WTC11 (cell line): ENCODE measurements around the gene WWOX. TPM values are rescaled to one million over a fixed set of nuclear protein-coding genes. Genes with fewer than 3 reads are reported as not detected.

Experiments used
- ATAC-seq: fragments of 200-7000 bp; cut with Tn5 transposase; 2 replicates; pipeline ENCODE4 v1.10.0; 2021; ENCODE audit warnings: mild to moderate bottlenecking, moderate library complexity
- CTCF ChIA-PET: fragments of 300-600 bp; sonication (Branson Sonifier 250); formaldehyde crosslinking; loops from one replicate; lab custom pipeline; 2021; ENCODE audit warnings: antibody characterized with exemption; lab: Charles Lee
- POLR2A ChIA-PET: fragments of 350-600 bp; sonication (Branson Sonifier 250); formaldehyde crosslinking; loops from one replicate; lab custom pipeline; 2021; ENCODE audit warnings: antibody characterized with exemption; lab: Charles Lee
- DNase-seq: peaks from one replicate; pipeline ENCODE4 v3.0.0; 2021; ENCODE audit warnings: low spot score
- H3K27ac Mint-ChIP-seq: 2 replicates; pipeline ENCODE4 v1.8.0; 2021; ENCODE audit warnings: mixed read lengths
- H3K27me3 Mint-ChIP-seq: 2 replicates; pipeline ENCODE4 v1.8.0; 2021; ENCODE audit warnings: low read depth, mild to moderate bottlenecking, moderate library complexity, mixed read lengths
- H3K36me3 Mint-ChIP-seq: 2 replicates; pipeline ENCODE4 v1.8.0; 2021; ENCODE audit warnings: mixed read lengths
- H3K4me1 Mint-ChIP-seq: 2 replicates; pipeline ENCODE4 v1.8.0; 2022; ENCODE audit warnings: mixed read lengths
- H3K4me3 Mint-ChIP-seq: 2 replicates; pipeline ENCODE4 v1.8.0; 2021; ENCODE audit warnings: mild to moderate bottlenecking, moderate library complexity, mixed read lengths
- H3K9me3 Mint-ChIP-seq: 2 replicates; pipeline ENCODE4 v1.8.0; 2021; ENCODE audit warnings: mixed read lengths
- CBFB ChIP-seq: sonication (generic); formaldehyde crosslinking; IDR thresholded peaks from 2 replicates; pipeline ENCODE4 v1.8.1; 2022; ENCODE audit warnings: mild to moderate bottlenecking, low read depth, missing genetic modification reagents
- CREB1 ChIP-seq: sonication (generic); formaldehyde crosslinking; IDR thresholded peaks from 2 replicates; pipeline ENCODE4 v1.8.0; 2023; ENCODE audit warnings: mild to moderate bottlenecking, missing genetic modification reagents
- ETV6 ChIP-seq: sonication (generic); formaldehyde crosslinking; IDR thresholded peaks from 2 replicates; pipeline ENCODE4 v1.8.1; 2022; ENCODE audit warnings: mild to moderate bottlenecking, missing genetic modification reagents
- IRF2 ChIP-seq: sonication (generic); formaldehyde crosslinking; IDR thresholded peaks from 2 replicates; pipeline ENCODE4 v1.8.0; 2022; ENCODE audit warnings: low read depth, missing genetic modification reagents, borderline replicate concordance
- NFYB ChIP-seq: sonication (generic); formaldehyde crosslinking; conservative IDR thresholded peaks from 2 replicates; pipeline ENCODE4 v1.8.0; 2022; ENCODE audit warnings: low read depth, missing genetic modification reagents
- SOX15 ChIP-seq: fragments of 250-450 bp; sonication (Bioruptor Pico); IDR thresholded peaks from 2 replicates; pipeline ENCODE4 v1.9.0; 2021; ENCODE audit warnings: mild to moderate bottlenecking
- TP53 ChIP-seq: sonication (generic); formaldehyde crosslinking; IDR thresholded peaks from 2 replicates; pipeline ENCODE4 v1.8.1; 2023; ENCODE audit warnings: mild to moderate bottlenecking, missing genetic modification reagents
- ZBTB21 ChIP-seq: sonication (generic); formaldehyde crosslinking; IDR thresholded peaks from 2 replicates; pipeline ENCODE4 v1.8.1; 2023; ENCODE audit warnings: mild to moderate bottlenecking, missing genetic modification reagents, borderline replicate concordance
- ZNF396 ChIP-seq: fragments of 250-450 bp; sonication (Bioruptor Pico); IDR thresholded peaks from 2 replicates; pipeline ENCODE4 v1.8.0; 2021; ENCODE audit warnings: mild to moderate bottlenecking, moderate library complexity, borderline replicate concordance
- ZNF416 ChIP-seq: fragments of 250-450 bp; sonication (Bioruptor Pico); IDR thresholded peaks from 2 replicates; pipeline ENCODE4 v1.9.0; 2021; ENCODE audit warnings: mild to moderate bottlenecking, inconsistent platforms
- total RNA-seq: library from RNA; stranded (reverse); gene quantifications from 3 replicates; pipeline ENCODE4 v1.2.3, GENCODE V29; 2021
- TF ChIP-seq, protein P1 (sequence below): fragments of 250-450 bp; sonication (Bioruptor Pico); IDR thresholded peaks from 2 replicates; pipeline ENCODE4 v1.9.0; 2021; ENCODE audit warnings: mild to moderate bottlenecking, borderline replicate concordance
- TF ChIP-seq, protein P2 (sequence below): sonication (generic); formaldehyde crosslinking; IDR thresholded peaks from 2 replicates; pipeline ENCODE4 v1.8.0; 2023; ENCODE audit warnings: missing genetic modification reagents, mild to moderate bottlenecking, borderline replicate concordance
- TF ChIP-seq, protein P3 (sequence below): fragments of 250-450 bp; sonication (Bioruptor Pico); IDR thresholded peaks from 2 replicates; pipeline ENCODE4 v1.9.0; 2021; ENCODE audit warnings: mild to moderate bottlenecking
- TF ChIP-seq, protein P4 (sequence below): sonication (generic); formaldehyde crosslinking; IDR thresholded peaks from 2 replicates; pipeline ENCODE4 v1.8.1; 2023; ENCODE audit warnings: mild to moderate bottlenecking, moderate library complexity, missing genetic modification reagents
- TF ChIP-seq, protein P5 (sequence below): sonication (generic); formaldehyde crosslinking; conservative IDR thresholded peaks from 2 replicates; pipeline ENCODE4 v1.8.1; 2023; ENCODE audit warnings: mild to moderate bottlenecking, low read depth, missing genetic modification reagents, moderate library complexity
- TF ChIP-seq, protein P6 (sequence below): sonication (generic); formaldehyde crosslinking; IDR thresholded peaks from 2 replicates; pipeline ENCODE4 v1.8.1; 2022; ENCODE audit warnings: mild to moderate bottlenecking, missing genetic modification reagents, moderate library complexity, borderline replicate concordance

The WWOX gene
- total RNA-seq, 1 experiment from 2014 or later, result 15.7 TPM

DNA sequence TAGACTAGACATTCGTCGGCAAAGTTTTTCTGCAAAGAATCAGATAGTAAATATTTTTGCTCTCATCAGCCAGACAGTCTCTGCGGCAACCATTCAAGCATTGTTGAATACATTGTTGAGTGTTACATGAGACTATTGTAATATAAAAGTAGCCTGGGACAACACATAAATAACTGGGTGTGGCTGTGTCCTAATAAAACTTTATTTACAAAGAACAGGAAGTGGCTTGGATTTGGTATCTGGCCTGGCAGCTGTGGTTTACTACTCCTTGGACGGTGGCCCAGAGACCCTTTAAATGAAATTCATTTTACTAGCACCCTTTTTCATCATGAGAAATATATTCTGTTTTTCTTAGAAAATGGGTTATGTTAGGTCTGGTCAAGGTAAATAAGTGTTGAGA is 297.2 kb downstream of the WWOX start (continued):
- TF ChIP-seq, protein P1, sequence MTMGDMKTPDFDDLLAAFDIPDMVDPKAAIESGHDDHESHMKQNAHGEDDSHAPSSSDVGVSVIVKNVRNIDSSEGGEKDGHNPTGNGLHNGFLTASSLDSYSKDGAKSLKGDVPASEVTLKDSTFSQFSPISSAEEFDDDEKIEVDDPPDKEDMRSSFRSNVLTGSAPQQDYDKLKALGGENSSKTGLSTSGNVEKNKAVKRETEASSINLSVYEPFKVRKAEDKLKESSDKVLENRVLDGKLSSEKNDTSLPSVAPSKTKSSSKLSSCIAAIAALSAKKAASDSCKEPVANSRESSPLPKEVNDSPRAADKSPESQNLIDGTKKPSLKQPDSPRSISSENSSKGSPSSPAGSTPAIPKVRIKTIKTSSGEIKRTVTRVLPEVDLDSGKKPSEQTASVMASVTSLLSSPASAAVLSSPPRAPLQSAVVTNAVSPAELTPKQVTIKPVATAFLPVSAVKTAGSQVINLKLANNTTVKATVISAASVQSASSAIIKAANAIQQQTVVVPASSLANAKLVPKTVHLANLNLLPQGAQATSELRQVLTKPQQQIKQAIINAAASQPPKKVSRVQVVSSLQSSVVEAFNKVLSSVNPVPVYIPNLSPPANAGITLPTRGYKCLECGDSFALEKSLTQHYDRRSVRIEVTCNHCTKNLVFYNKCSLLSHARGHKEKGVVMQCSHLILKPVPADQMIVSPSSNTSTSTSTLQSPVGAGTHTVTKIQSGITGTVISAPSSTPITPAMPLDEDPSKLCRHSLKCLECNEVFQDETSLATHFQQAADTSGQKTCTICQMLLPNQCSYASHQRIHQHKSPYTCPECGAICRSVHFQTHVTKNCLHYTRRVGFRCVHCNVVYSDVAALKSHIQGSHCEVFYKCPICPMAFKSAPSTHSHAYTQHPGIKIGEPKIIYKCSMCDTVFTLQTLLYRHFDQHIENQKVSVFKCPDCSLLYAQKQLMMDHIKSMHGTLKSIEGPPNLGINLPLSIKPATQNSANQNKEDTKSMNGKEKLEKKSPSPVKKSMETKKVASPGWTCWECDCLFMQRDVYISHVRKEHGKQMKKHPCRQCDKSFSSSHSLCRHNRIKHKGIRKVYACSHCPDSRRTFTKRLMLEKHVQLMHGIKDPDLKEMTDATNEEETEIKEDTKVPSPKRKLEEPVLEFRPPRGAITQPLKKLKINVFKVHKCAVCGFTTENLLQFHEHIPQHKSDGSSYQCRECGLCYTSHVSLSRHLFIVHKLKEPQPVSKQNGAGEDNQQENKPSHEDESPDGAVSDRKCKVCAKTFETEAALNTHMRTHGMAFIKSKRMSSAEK, result no peak
- TF ChIP-seq, all 79 proteins: peak for 0

DNA sequence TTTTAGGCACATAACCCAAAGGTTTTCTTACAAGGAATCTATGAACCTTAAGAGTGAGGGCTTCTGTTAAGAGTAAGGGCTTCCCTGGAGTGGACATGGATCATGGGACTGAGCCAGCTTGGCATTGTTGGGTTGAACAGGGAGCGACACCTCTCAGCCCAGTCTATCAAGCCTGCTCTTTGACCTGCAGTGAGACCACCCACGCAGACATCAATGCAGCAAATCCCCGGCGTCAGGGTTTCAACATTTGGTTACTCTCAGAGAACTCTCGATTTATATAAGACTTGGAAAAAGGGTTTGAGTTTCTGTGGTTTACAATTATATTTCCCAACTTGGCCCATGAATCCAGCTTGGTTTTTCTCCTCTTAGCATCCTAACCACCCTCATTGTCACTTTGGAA is 299.9 kb downstream of the WWOX start:
- Mint-ChIP-seq H3K36me3 (no peaks in the 10 kb centered on the region), H3K4me1 (0 out of 2 replicates have a peak, but pooled peaks cover 2% of the 10 kb centered on the region), H3K27me3 (no peaks in the 10 kb centered on the region)
- CTCF ChIA-PET, result no interaction called here
- TF ChIP-seq ETV6 (CRISPR knock-in tag) (no peak), CREB1 (CRISPR knock-in tag) (no peak), ZBTB21 (CRISPR knock-in tag) (no peak), NFYB (CRISPR knock-in tag) (no peak), CBFB (CRISPR knock-in tag) (no peak)
- TF ChIP-seq, protein P2, sequence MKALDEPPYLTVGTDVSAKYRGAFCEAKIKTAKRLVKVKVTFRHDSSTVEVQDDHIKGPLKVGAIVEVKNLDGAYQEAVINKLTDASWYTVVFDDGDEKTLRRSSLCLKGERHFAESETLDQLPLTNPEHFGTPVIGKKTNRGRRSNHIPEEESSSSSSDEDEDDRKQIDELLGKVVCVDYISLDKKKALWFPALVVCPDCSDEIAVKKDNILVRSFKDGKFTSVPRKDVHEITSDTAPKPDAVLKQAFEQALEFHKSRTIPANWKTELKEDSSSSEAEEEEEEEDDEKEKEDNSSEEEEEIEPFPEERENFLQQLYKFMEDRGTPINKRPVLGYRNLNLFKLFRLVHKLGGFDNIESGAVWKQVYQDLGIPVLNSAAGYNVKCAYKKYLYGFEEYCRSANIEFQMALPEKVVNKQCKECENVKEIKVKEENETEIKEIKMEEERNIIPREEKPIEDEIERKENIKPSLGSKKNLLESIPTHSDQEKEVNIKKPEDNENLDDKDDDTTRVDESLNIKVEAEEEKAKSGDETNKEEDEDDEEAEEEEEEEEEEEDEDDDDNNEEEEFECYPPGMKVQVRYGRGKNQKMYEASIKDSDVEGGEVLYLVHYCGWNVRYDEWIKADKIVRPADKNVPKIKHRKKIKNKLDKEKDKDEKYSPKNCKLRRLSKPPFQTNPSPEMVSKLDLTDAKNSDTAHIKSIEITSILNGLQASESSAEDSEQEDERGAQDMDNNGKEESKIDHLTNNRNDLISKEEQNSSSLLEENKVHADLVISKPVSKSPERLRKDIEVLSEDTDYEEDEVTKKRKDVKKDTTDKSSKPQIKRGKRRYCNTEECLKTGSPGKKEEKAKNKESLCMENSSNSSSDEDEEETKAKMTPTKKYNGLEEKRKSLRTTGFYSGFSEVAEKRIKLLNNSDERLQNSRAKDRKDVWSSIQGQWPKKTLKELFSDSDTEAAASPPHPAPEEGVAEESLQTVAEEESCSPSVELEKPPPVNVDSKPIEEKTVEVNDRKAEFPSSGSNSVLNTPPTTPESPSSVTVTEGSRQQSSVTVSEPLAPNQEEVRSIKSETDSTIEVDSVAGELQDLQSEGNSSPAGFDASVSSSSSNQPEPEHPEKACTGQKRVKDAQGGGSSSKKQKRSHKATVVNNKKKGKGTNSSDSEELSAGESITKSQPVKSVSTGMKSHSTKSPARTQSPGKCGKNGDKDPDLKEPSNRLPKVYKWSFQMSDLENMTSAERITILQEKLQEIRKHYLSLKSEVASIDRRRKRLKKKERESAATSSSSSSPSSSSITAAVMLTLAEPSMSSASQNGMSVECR (CRISPR knock-in tag), result no peak
- TF ChIP-seq, protein P3, sequence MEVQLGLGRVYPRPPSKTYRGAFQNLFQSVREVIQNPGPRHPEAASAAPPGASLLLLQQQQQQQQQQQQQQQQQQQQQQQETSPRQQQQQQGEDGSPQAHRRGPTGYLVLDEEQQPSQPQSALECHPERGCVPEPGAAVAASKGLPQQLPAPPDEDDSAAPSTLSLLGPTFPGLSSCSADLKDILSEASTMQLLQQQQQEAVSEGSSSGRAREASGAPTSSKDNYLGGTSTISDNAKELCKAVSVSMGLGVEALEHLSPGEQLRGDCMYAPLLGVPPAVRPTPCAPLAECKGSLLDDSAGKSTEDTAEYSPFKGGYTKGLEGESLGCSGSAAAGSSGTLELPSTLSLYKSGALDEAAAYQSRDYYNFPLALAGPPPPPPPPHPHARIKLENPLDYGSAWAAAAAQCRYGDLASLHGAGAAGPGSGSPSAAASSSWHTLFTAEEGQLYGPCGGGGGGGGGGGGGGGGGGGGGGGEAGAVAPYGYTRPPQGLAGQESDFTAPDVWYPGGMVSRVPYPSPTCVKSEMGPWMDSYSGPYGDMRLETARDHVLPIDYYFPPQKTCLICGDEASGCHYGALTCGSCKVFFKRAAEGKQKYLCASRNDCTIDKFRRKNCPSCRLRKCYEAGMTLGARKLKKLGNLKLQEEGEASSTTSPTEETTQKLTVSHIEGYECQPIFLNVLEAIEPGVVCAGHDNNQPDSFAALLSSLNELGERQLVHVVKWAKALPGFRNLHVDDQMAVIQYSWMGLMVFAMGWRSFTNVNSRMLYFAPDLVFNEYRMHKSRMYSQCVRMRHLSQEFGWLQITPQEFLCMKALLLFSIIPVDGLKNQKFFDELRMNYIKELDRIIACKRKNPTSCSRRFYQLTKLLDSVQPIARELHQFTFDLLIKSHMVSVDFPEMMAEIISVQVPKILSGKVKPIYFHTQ (CRISPR knock-in tag), result no peak
- TF ChIP-seq, all 79 proteins: peak for 0
- ATAC-seq (no peak), DNase-seq (no peak)
- Mint-ChIP-seq H3K4me3 (no peak overlapping the region), H3K9me3 (peaks cover 4% of the 10 kb centered on the region; the same call in 1 of the 2 replicates), H3K27ac (no peak overlapping the region)
- POLR2A ChIA-PET, result no interaction called here

DNA sequence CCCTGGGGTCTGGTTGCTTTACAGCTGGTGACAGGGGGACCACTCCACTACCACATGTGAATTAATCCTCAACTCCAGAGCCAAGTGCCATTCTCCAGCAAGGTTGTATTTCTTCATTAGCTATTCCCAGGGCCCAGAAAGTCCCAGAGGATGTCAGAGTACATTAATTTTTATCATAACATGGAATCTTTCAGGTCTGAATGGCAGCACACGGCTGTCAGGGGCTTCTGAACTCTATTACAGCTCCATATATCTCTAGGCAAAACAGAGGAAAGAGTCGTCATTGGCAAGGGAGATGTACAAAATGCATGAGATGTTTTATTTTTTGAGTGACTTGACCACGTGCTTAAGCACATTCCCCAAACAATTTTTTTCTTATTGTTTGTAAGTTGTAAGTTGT is 303.4 kb downstream of the WWOX start:
- H3K9me3 Mint-ChIP-seq, result peaks cover 8% of the 10 kb centered on the region
- H3K27ac Mint-ChIP-seq, result no peak overlapping the region
- H3K4me3 Mint-ChIP-seq, result no peak overlapping the region
- ChIA-PET CTCF (no interaction called here), POLR2A (no interaction called here)
- H3K36me3 Mint-ChIP-seq, result peaks cover 5% of the 10 kb centered on the region
- H3K4me1 Mint-ChIP-seq, result peaks cover 2% of the 10 kb centered on the region; the same call in 1 of the 2 replicates
- H3K27me3 Mint-ChIP-seq, result no peaks in the 10 kb centered on the region; the same call in 1 of the 2 replicates
- TF ChIP-seq IRF2 (CRISPR knock-in tag), result no peak
- TF ChIP-seq ZNF396, result no peak
- no peak for TF ChIP-seq SOX15
- TF ChIP-seq, protein P4, sequence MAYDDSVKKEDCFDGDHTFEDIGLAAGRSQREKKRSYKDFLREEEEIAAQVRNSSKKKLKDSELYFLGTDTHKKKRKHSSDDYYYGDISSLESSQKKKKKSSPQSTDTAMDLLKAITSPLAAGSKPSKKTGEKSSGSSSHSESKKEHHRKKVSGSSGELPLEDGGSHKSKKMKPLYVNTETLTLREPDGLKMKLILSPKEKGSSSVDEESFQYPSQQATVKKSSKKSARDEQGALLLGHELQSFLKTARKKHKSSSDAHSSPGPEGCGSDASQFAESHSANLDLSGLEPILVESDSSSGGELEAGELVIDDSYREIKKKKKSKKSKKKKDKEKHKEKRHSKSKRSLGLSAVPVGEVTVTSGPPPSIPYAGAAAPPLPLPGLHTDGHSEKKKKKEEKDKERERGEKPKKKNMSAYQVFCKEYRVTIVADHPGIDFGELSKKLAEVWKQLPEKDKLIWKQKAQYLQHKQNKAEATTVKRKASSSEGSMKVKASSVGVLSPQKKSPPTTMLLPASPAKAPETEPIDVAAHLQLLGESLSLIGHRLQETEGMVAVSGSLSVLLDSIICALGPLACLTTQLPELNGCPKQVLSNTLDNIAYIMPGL (CRISPR knock-in tag), result no peak
- TF ChIP-seq, protein P5, sequence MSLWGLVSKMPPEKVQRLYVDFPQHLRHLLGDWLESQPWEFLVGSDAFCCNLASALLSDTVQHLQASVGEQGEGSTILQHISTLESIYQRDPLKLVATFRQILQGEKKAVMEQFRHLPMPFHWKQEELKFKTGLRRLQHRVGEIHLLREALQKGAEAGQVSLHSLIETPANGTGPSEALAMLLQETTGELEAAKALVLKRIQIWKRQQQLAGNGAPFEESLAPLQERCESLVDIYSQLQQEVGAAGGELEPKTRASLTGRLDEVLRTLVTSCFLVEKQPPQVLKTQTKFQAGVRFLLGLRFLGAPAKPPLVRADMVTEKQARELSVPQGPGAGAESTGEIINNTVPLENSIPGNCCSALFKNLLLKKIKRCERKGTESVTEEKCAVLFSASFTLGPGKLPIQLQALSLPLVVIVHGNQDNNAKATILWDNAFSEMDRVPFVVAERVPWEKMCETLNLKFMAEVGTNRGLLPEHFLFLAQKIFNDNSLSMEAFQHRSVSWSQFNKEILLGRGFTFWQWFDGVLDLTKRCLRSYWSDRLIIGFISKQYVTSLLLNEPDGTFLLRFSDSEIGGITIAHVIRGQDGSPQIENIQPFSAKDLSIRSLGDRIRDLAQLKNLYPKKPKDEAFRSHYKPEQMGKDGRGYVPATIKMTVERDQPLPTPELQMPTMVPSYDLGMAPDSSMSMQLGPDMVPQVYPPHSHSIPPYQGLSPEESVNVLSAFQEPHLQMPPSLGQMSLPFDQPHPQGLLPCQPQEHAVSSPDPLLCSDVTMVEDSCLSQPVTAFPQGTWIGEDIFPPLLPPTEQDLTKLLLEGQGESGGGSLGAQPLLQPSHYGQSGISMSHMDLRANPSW (CRISPR knock-in tag), result no peak
- TF ChIP-seq TP53 (CRISPR knock-in tag), result no peak
- no peak for TF ChIP-seq ZNF416 (CRISPR knock-in tag)
- TF ChIP-seq, protein P6, sequence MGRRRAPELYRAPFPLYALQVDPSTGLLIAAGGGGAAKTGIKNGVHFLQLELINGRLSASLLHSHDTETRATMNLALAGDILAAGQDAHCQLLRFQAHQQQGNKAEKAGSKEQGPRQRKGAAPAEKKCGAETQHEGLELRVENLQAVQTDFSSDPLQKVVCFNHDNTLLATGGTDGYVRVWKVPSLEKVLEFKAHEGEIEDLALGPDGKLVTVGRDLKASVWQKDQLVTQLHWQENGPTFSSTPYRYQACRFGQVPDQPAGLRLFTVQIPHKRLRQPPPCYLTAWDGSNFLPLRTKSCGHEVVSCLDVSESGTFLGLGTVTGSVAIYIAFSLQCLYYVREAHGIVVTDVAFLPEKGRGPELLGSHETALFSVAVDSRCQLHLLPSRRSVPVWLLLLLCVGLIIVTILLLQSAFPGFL, result no peak
- ATAC-seq (no peak), DNase-seq (no peak)
